Activated naive CD8-positive, alpha-beta T cell (primary cell): Measurements from ENCODE around the gene SORL1.
A peak's percentile ranks its signal among the peaks of the same experiment; 100 is the strongest.

Source experiments
- H3K27ac Mint-ChIP-seq: one replicate; pipeline ENCODE4 v1.8.0; 2021; ENCODE audit warnings: mixed read lengths
- H3K27me3 Mint-ChIP-seq: one replicate; pipeline ENCODE4 v1.8.0; 2021; ENCODE audit warnings: mixed read lengths
- H3K36me3 Mint-ChIP-seq: one replicate; pipeline ENCODE4 v1.8.0; 2021; ENCODE audit warnings: mixed read lengths
- H3K4me1 Mint-ChIP-seq: one replicate; pipeline ENCODE4 v1.8.0; 2021; ENCODE audit warnings: low read depth, mixed read lengths
- H3K4me3 Mint-ChIP-seq: one replicate; pipeline ENCODE4 v1.8.0; 2021; ENCODE audit warnings: mild to moderate bottlenecking, mixed read lengths
- H3K9me3 Mint-ChIP-seq: one replicate; pipeline ENCODE4 v1.8.0; 2021; ENCODE audit warnings: low read depth, mixed read lengths

The SORL1 gene

DNA sequence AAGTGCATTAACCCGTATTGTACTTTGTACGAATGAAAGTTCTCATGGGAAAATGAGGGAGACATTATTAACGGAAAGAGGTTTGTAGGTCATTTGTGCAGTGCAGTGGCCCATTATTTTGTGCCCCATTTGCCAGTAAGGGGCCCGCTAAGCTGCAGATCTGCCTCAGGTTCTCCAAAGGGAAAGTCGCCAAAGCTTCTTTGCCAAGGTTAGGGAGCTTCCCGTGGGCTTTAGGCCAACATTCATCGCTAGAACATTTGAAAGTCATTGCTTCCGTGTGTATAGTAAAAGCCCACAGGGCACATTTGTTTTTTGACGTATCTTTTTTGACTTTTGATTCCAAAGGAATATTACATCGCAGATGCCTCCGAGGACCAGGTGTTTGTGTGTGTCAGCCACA is 61.7 kb downstream of the SORL1 start:
- Mint-ChIP-seq H3K4me1 (peaks cover 75% of the 10 kb centered on the region), H3K27ac (peak overlapping the region; percentile 94), H3K36me3 (peaks cover 27% of the 10 kb centered on the region), H3K4me3 (no peak overlapping the region), H3K9me3 (no peaks in the 10 kb centered on the region), H3K27me3 (no peaks in the 10 kb centered on the region)

GRCh38 chr11:121514432-121515334 is 62.6 kb downstream of the SORL1 start:
- Mint-ChIP-seq H3K27me3 (no peaks in the 10 kb centered on the region), H3K27ac (peak overlapping the region; percentile 94), H3K4me3 (peak overlapping the region; percentile 56), H3K4me1 (peaks cover 77% of the 10 kb centered on the region), H3K9me3 (no peaks in the 10 kb centered on the region), H3K36me3 (peaks cover 26% of the 10 kb centered on the region)

- Mint-ChIP-seq H3K27ac (peak overlapping the region; percentile 94), H3K27me3 (no peaks in the 10 kb centered on the region), H3K9me3 (no peaks in the 10 kb centered on the region), H3K36me3 (peaks cover 26% of the 10 kb centered on the region), H3K4me3 (peak overlapping the region; percentile 56), H3K4me1 (peaks cover 76% of the 10 kb centered on the region)
These were observed 63.2 kb downstream of the SORL1 start for GRCh38 chr11:121515335-121515671.

DNA sequence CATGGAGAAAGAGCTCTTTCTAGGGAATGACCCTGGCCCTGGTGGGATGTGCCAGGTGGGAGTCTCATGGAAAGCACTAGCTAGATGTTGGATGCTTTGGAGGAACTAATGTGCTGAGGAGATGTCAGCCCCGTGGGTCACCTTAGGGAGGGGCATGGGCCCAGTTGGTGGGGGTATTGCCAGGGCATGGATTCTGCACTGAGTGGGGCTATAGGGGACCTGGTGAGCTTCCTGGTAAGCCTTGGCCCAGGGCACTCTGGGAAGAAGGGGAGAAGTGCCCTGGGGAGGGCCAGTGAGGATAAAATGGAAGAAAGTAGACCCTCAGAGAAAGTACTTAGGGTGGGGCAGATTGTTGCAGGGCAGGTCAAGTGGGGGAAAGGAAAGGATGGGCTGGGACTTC is 65.9 kb downstream of the SORL1 start:
- peak overlapping the region; percentile 83 for H3K27ac Mint-ChIP-seq

GRCh38 chr11:121520243-121521144 is 68.4 kb downstream of the SORL1 start:
- Mint-ChIP-seq H3K9me3 (peaks cover 3% of the 10 kb centered on the region), H3K36me3 (peaks cover 28% of the 10 kb centered on the region), H3K4me1 (peaks cover 55% of the 10 kb centered on the region), H3K27ac (peak overlapping the region; percentile 90), H3K4me3 (no peak overlapping the region), H3K27me3 (no peaks in the 10 kb centered on the region)

More for the DNA sequence above, 65.9 kb downstream of the SORL1 start:
- H3K4me1 Mint-ChIP-seq: peaks cover 74% of the 10 kb centered on the region
- H3K36me3 Mint-ChIP-seq: peaks cover 23% of the 10 kb centered on the region
- no peaks in the 10 kb centered on the region for H3K27me3 Mint-ChIP-seq
- H3K9me3 Mint-ChIP-seq: no peaks in the 10 kb centered on the region
- H3K4me3 Mint-ChIP-seq: no peak overlapping the region

- Mint-ChIP-seq H3K27ac (peak overlapping the region; percentile 90), H3K4me3 (peak overlapping the region; percentile 27), H3K27me3 (no peaks in the 10 kb centered on the region), H3K36me3 (peaks cover 32% of the 10 kb centered on the region), H3K4me1 (peaks cover 51% of the 10 kb centered on the region), H3K9me3 (peaks cover 7% of the 10 kb centered on the region)
These were observed 69.3 kb downstream of the SORL1 start for GRCh38 chr11:121521145-121522042.

GRCh38 chr11:121522043-121522941 is 70.2 kb downstream of the SORL1 start:
- no peaks in the 10 kb centered on the region for H3K27me3 Mint-ChIP-seq
- peaks cover 7% of the 10 kb centered on the region for H3K9me3 Mint-ChIP-seq
- no peak overlapping the region for H3K4me3 Mint-ChIP-seq
- peaks cover 50% of the 10 kb centered on the region for H3K4me1 Mint-ChIP-seq
- peaks cover 31% of the 10 kb centered on the region for H3K36me3 Mint-ChIP-seq
- peak overlapping the region; percentile 90 for H3K27ac Mint-ChIP-seq

GRCh38 chr11:121523581-121524232 is 71.6 kb downstream of the SORL1 start:
- Mint-ChIP-seq H3K9me3 (peaks cover 7% of the 10 kb centered on the region), H3K4me1 (peaks cover 43% of the 10 kb centered on the region), H3K27me3 (no peaks in the 10 kb centered on the region), H3K27ac (peak overlapping the region; percentile 55), H3K36me3 (peaks cover 34% of the 10 kb centered on the region), H3K4me3 (no peak overlapping the region)

- peaks cover 43% of the 10 kb centered on the region for H3K4me1 Mint-ChIP-seq
- H3K4me3 Mint-ChIP-seq: no peak overlapping the region
- H3K36me3 Mint-ChIP-seq: peaks cover 34% of the 10 kb centered on the region
- H3K27me3 Mint-ChIP-seq: no peaks in the 10 kb centered on the region
- H3K27ac Mint-ChIP-seq: peak overlapping the region; percentile 25
- peaks cover 7% of the 10 kb centered on the region for H3K9me3 Mint-ChIP-seq
These were observed 72.1 kb downstream of the SORL1 start for GRCh38 chr11:121524233-121524631.

GRCh38 chr11:121525376-121525775 is 73.3 kb downstream of the SORL1 start:
- Mint-ChIP-seq H3K9me3 (peaks cover 15% of the 10 kb centered on the region), H3K27ac (peak overlapping the region; percentile 50), H3K27me3 (no peaks in the 10 kb centered on the region), H3K4me1 (peaks cover 35% of the 10 kb centered on the region), H3K4me3 (no peak overlapping the region), H3K36me3 (peaks cover 41% of the 10 kb centered on the region)

DNA sequence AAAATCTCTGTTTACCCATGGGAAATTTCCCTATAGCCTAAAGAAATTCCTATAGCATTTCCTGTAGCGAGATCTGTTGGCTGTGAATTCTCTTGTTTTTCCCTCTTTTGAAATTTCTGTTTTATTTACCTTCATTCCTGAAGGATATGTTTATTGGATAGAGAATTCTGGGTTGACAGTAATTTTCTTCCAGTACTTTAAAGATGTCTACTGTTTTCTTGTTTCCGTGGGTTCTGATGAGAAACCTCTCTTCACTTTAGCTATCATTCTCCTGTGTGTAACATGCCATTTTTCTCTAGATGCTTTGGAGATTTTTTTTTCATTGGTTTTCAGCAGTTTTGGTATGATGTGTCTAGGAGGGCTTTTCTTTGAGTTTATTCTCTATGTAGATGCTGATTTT is 78.1 kb downstream of the SORL1 start:
- H3K27ac Mint-ChIP-seq: peak overlapping the region; percentile 61
- peaks cover 38% of the 10 kb centered on the region for H3K36me3 Mint-ChIP-seq
- no peaks in the 10 kb centered on the region for H3K27me3 Mint-ChIP-seq
- peaks cover 45% of the 10 kb centered on the region for H3K4me1 Mint-ChIP-seq
- H3K4me3 Mint-ChIP-seq: no peak overlapping the region
- peaks cover 14% of the 10 kb centered on the region for H3K9me3 Mint-ChIP-seq

- Mint-ChIP-seq H3K4me3 (no peak overlapping the region), H3K27me3 (no peaks in the 10 kb centered on the region), H3K9me3 (peaks cover 10% of the 10 kb centered on the region), H3K4me1 (peaks cover 53% of the 10 kb centered on the region), H3K36me3 (peaks cover 29% of the 10 kb centered on the region), H3K27ac (peak overlapping the region; percentile 59)
These were observed 81.5 kb downstream of the SORL1 start for GRCh38 chr11:121533601-121534000.
